IPS DF 19.7 (cell line): Measurements from ENCODE around the gene STARD5.

Experiments used
- DNase-seq: peaks from one replicate; pipeline ENCODE4 v3.0.0-alpha.2; 2013; ENCODE audit warnings: low read depth, low spot score

STARD5 gene

GRCh38 chr15:81274931-81275707 is 48.8 kb downstream of the STARD5 start:
- DNase-seq, result peak; percentile 88

DNA sequence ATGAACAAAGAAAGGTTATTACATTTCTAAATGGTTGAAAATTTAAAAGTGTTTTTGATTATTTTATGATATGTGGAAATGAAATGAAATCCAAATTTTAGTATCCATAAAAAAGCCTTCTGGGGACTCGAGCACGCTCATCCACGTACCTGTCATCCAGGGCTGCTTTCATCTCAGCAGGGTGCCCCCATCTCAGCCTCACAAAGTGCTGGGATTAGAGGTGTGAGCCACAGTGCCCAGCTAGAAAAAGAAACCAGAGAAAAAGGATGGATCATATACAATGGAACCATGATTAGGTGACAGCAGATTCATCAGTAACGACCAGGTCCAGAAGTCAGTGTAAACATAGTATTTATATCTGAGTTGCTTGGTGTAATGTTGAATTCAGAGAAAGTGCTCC is 49.7 kb downstream of the STARD5 start:
- DNase-seq, result no peak

DNA sequence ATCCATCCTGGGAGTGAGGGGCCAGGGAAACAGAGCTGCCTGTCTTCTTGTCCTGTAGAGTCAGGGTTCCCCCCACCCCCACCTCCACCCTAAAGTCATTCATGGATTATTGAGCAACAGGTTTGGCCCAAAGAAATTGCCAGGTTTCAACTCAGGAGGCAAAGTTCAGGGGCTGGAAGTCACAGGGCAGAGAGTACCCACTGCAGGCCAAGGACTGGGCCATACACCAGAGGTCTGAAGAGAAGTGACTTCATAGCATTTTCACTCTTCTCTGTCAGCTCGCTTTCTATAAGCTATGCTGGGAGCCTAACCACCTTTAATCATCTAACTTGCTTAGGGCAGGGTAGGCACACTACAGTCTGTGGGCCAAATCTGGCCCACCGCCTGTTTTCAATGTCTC is 50.1 kb downstream of the STARD5 start:
- no peak for DNase-seq

- no peak for DNase-seq
Measured at GRCh38 chr15:81273200-81273599, 50.7 kb downstream of the STARD5 start.

GRCh38 chr15:81271761-81272644 is 51.9 kb downstream of the STARD5 start:
- DNase-seq, result no peak

DNA sequence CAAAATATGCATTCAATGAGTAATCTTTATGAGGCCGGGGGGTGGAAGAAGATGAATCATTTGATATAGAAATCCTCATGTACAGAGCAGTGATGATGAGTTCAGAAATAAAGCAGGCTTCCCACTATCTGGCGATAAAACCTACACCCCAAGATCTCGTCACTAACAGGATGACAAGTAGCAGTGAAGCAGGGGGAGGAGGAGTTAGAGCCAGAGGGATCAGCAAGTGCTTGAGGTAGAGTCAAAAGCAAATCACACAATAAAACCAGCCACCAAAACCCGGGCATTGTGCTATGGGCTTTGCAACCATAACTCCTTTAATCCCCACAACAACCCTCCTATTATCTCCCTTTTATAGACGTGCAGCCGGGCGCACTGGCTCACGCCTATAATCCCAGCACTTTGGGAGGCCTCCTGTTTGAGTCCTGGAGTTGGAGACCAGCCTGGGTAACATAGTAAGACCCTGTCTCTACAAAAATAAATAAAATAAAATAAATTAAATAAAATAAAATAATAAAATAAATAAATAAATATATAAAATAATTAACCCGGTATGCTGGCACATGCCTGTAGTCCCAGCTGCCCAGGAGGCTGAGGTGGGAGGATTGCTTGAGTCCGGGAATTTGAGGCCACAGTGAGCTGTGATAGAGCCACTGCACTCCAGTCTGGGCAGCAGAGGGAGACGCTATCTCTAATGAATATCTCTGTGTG is 53.0 kb downstream of the STARD5 start:
- no peak for DNase-seq

GRCh38 chr15:81270188-81270587 is 53.8 kb downstream of the STARD5 start:
- DNase-seq, result no peak

DNA sequence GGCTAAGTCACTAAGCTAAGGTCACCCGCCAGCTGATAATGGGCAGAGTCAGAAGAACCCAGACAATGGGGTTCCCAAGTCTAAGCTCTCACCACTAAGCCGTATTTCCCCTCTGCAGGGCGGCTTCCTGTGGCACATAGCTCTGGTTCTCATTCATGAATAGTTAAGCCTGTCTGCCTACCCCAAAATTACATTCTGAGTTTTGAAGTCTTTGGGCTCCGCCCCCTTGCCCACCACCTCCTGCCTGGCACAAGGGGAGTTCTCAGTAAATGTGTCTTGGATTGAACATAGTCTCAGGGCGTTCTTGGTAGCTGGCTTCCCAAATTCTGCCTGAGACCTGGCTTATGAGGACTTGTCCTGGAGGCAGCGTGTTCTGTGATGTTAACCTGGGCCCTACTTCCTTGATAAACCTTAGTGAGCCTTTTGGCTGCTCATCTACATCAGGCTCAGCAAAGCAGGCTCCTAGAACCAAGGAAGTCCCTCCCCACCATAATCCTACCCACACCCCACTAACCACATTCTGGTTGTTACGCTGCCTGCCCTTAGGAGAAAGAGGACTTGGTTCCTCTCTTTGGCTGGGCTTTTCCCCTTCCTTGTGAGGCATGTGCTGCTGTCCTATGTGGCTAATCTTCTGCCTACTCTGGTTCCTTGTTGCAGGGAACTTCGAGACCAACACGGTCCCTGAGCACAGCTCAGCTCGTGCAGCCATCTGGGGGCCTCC is 54.9 kb downstream of the STARD5 start:
- no peak for DNase-seq

DNA sequence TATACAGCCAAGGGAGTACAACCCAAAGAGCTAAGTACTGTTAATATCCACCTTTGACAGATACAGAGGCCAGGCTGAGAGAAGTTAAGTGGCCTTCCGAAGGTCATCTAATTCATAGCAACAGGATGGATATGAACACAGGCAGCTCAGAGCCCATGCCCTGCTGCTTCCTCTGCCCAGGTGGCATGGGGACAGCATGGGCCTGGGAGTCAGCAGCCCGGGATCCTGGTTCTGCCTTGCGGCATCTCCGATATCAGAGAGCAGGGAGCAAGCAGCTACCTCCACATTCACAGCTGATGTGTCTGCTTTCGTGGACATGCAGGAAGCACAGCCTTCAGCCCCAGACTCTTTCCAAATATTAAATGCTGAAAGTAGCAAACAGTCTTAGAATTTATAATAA is 55.6 kb downstream of the STARD5 start:
- no peak for DNase-seq

DNA sequence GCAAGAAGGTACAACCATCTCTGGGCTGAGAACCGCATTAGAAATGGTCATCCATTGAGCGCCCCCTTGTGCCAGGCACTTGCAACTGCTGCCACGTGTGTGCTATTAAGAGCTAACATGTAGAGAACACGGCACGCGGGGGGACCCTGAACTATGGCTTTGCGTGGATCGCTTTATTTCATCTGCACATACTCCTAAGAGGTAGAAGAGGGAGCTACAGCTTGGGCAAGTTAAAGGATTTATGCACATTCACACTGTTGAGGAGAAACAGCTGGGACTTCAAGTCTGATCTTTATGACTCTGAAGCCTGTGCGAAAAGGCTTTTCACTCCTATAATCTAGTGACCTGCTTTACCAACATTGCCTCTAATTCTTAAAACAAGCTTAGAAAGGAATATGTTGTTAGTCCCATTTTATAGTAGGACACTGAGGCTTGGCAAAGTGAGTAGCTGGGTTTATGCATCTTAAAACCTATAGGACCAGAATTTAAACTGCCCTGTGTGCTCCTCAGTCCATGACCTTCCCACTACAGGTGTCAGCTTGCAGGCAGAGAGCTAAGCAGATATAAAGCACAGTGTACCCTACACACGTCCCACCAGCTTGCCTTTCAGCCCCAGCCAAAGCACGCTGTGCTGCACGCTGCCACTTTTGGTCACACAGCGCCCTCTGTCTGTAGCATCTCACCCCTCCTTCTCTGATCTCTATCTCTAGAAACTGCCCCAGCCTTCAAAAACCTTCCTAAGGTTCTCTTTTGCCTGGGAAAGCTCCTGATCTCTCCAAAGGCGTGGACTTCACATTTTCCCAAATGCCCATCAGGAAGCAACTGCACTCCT is 57.8 kb downstream of the STARD5 start:
- DNase-seq, result peak; percentile 61

DNA sequence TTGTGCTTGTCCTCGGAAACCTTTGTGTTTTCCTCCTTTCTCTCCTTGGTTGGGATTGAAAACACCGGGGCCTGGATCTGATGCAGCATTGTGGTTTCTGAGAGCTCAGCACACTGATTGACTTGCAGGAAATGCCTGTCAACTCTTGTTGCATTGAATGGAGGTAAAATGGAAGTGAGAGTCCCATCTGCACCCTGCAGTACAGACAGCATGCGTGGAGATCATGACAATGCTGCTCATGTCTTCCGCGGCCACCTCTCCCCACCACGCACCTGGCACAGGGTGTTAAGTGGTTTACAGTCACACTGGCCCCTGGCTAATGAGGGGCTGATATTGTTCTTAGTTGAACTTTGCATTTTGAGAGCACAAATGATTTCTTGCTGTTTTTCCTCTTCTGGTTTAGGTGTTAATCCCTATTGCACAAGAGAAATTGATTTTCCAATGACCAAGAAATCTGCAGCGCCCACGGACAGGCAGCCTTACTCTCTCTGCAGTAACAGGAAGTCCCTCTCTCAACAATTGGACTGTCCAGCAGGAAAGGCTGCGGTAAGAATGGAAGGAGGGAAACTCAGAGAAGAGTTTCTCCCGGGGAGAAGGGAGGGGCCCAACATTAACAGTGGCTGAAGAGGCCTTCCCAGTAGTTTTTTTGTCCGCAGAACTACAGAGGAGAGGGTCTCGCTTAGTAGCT is 58.5 kb downstream of the STARD5 start:
- no peak for DNase-seq

DNA sequence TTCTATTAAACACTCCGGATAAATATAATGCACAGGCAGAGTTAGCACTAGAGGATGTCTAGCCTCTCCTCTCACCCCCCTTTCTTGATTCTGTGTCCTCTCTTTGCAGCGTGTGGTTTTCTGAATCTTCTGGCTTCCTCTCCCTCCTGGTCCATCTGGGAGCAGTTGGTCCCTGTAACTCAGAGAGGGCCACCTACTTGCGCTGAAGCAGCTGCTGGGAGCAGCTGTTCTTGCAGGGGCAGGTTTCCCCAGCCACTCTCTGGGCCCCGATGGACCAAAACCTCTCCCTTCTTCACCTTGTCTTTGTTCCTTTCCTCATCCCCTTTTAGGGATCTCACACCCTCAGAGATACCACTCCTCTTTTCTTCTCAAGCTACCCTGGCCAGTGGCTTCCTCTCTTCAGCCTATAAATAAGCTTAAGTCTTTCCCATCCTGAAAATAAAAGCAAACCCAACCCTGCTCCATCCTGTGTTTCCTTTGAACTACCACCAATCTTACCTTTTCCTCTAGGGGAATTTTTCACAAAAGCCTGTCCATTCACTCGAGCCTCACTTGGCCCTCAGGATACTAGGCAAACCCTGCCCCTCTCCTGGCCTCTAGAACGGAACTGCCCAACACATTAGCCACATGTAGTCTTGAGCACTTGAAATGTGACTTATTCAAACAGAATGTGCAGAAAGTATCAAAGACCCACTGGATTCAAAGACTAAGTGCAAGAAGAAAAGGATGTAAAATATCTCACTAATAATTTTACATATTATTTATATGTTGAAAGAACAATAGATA is 59.7 kb downstream of the STARD5 start:
- no peak for DNase-seq

DNA sequence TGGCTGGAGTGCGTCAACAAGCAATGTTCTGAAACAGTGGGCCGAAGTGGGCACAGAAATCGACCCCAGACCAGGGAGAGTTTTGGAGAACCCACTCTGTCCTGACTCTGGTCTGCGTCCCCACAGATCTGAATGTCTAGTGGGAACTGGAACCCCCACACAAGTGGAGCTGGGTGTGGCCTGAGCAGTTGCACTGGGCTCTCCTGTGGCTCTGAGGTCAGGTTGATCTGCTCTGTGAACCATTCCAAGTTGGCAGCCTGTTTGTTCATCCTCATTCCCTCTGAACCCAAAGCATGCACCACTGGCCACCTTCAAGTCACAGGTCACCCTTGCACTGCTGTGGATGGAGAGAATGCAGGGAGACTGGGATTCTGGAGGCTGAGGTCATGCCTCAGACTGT is 60.5 kb downstream of the STARD5 start:
- no peak for DNase-seq

- DNase-seq, result no peak
Measured at GRCh38 chr15:81261172-81261811, 62.6 kb downstream of the STARD5 start.

GRCh38 chr15:81259760-81260298 is 64.1 kb downstream of the STARD5 start:
- DNase-seq, result no peak
